Suprapubic skin (tissue), 4 donors: ENCODE results near the gene PTPRH. TPM values are rescaled to one million over a fixed set of nuclear protein-coding genes. Genes with fewer than 3 reads are reported as not detected.

ENCODE experiments used
- DNase-seq, 2 donors: peaks; one replicate each; pipeline ENCODE4 v3.0.0-alpha.2; 2019; ENCODE audit warnings: low spot score in 2 of 2
- H3K27ac ChIP-seq: fragments of 200-600 bp; sonication (generic); one replicate; pipeline ENCODE4 v1.5.1; 2019
- H3K27me3 ChIP-seq: fragments of 200-600 bp; sonication (generic); one replicate; pipeline ENCODE4 v1.5.1; 2019
- H3K36me3 ChIP-seq: fragments of 200-600 bp; sonication (generic); one replicate; pipeline ENCODE4 v1.5.1; 2019
- H3K4me1 ChIP-seq: fragments of 200-600 bp; sonication (generic); one replicate; pipeline ENCODE4 v1.5.1; 2019
- H3K4me3 ChIP-seq: fragments of 200-600 bp; sonication (generic); one replicate; pipeline ENCODE4 v1.5.1; 2019; ENCODE audit warnings: mild to moderate bottlenecking
- H3K9me3 ChIP-seq: fragments of 200-600 bp; sonication (generic); one replicate; pipeline ENCODE4 v1.5.1; 2019
- CTCF ChIP-seq, 2 donors: fragments of 200-600 bp in 1 of 2; fragments of 450-650 bp in 1 of 2; sonication (generic) in 1 of 2; IDR thresholded peaks; one replicate each; pipeline ENCODE4 v1.5.1; 2016 to 2019; ENCODE audit warnings: antibody characterized with exemption in 2 of 2, mild to moderate bottlenecking in 1 of 2, moderate library complexity in 1 of 2
- EP300 ChIP-seq: sonication (generic); formaldehyde crosslinking; IDR thresholded peaks from one replicate; pipeline ENCODE4 v1.6.1; 2017; ENCODE audit warnings: antibody characterized with exemption
- POLR2A ChIP-seq, 2 donors: fragments of 450-650 bp; IDR thresholded peaks; one replicate each; pipeline ENCODE4 v1.6.1; 2017; ENCODE audit warnings: antibody characterized with exemption in 2 of 2, mild to moderate bottlenecking in 2 of 2, moderate library complexity in 2 of 2
- POLR2AphosphoS5 ChIP-seq, 3 donors: sonication (generic); formaldehyde crosslinking; IDR thresholded peaks; one replicate each; pipeline ENCODE4 v1.6.1; 2017; ENCODE audit warnings: antibody characterized with exemption in 3 of 3
- WGBS: methylation state at CpG from one replicate; pipeline ENCODE4 v1.1.5; 2018; 5-methylcytosine and 5-hydroxymethylcytosine counted together
- total RNA-seq, 4 donors: library from RNA; depleted of rRNA; stranded (reverse); fragments of >200 nt; gene quantifications; one replicate each; pipeline ENCODE4 v1.1.0, GENCODE V29; 2016

The PTPRH gene
- total RNA-seq, 4 donors from 2014 or later = 0.34 to 1.4 (median 1.1) TPM; not detected in 1

GRCh38 chr19:55153652-55154264, 55.5 kb downstream of the PTPRH start:
- peaks cover 17% of the 10 kb centered on the region for H3K4me1 ChIP-seq
- H3K4me3 ChIP-seq = no peak overlapping the region
- no peaks in the 10 kb centered on the region for H3K9me3 ChIP-seq
- WGBS = 86% methylated on average over 12 of the region's 12 CpGs
- H3K27me3 ChIP-seq = peaks cover 62% of the 10 kb centered on the region
- TF ChIP-seq CTCF (IDR thresholded peaks at IDR 0.05) = no peak
- no peak for TF ChIP-seq POLR2A (IDR thresholded peaks at IDR 0.05)
- TF ChIP-seq EP300 = no peak
- no peak for TF ChIP-seq POLR2AphosphoS5 (IDR thresholded peaks at IDR 0.05)
- DNase-seq = no peak
- no peak overlapping the region for H3K27ac ChIP-seq
- H3K36me3 ChIP-seq = no peaks in the 10 kb centered on the region

- no peaks in the 10 kb centered on the region for H3K9me3 ChIP-seq
- H3K27me3 ChIP-seq = peaks cover 67% of the 10 kb centered on the region
- peaks cover 13% of the 10 kb centered on the region for H3K4me1 ChIP-seq
- TF ChIP-seq CTCF (IDR thresholded peaks at IDR 0.05) (no peak), EP300 (no peak), POLR2AphosphoS5 (IDR thresholded peaks at IDR 0.05) (no peak), POLR2A (IDR thresholded peaks at IDR 0.05) (no peak)
- no peak overlapping the region for H3K4me3 ChIP-seq
- no peak for DNase-seq
- no peak overlapping the region for H3K27ac ChIP-seq
- H3K36me3 ChIP-seq = no peaks in the 10 kb centered on the region
Measured at GRCh38 chr19:55152017-55152416, 57.3 kb downstream of the PTPRH start.

- peaks cover 8% of the 10 kb centered on the region for H3K4me1 ChIP-seq
- no peak within 1 kb of the TSS for H3K4me3 ChIP-seq
- H3K9me3 ChIP-seq = no peaks in the 10 kb centered on the region
- H3K27me3 ChIP-seq = peaks cover 67% of the 10 kb centered on the region
- TF ChIP-seq POLR2A (IDR thresholded peaks at IDR 0.05) = no peak
- TF ChIP-seq EP300 = no peak
- TF ChIP-seq CTCF (IDR thresholded peaks at IDR 0.05) = no peak
- TF ChIP-seq POLR2AphosphoS5 (IDR thresholded peaks at IDR 0.05) = no peak
- no peaks in the 10 kb centered on the region for H3K36me3 ChIP-seq
- WGBS = 15% methylated on average over 17 of the region's 18 CpGs
- no peak for DNase-seq
- no peak within 1 kb of the TSS for H3K27ac ChIP-seq
Measured at GRCh38 chr19:55149078-55150003, 60.0 kb downstream of the PTPRH start, which contains the start of gene TNNT1. Gene TNNT1, minus strand, starts transcription at chr19:55149206. Its CDS starts 2,049 bp downstream, at chr19:55147157.

- Histone ChIP-seq H3K4me1 (peaks cover 8% of the 10 kb centered on the region), H3K36me3 (no peaks in the 10 kb centered on the region), H3K27ac (no peak overlapping the region), H3K9me3 (no peaks in the 10 kb centered on the region), H3K4me3 (no peak overlapping the region), H3K27me3 (peaks cover 79% of the 10 kb centered on the region)
- no peak for TF ChIP-seq EP300
- TF ChIP-seq CTCF (IDR thresholded peaks at IDR 0.05) = no peak
- TF ChIP-seq POLR2A (IDR thresholded peaks at IDR 0.05) = no peak
- no peak for TF ChIP-seq POLR2AphosphoS5 (IDR thresholded peaks at IDR 0.05)
- whole genome bisulfite sequencing = 33% methylated on average over 5 of the region's 9 CpGs
- no peak for DNase-seq
Measured at GRCh38 chr19:55147545-55148251, 61.6 kb downstream of the PTPRH start.
